ENCODE data around the gene NCAPD3. TPM values are rescaled to one million over a fixed set of nuclear protein-coding genes. Genes with fewer than 3 reads are reported as not detected.
"Not testable (repeated sequence)": the region's sequence is repeated elsewhere in the genome, so short reads cannot be mapped to it uniquely, and the experiment has no call there.

The NCAPD3 gene
- total RNA-seq, 1 donor from 2014 or later = 11.3 TPM

DNA sequence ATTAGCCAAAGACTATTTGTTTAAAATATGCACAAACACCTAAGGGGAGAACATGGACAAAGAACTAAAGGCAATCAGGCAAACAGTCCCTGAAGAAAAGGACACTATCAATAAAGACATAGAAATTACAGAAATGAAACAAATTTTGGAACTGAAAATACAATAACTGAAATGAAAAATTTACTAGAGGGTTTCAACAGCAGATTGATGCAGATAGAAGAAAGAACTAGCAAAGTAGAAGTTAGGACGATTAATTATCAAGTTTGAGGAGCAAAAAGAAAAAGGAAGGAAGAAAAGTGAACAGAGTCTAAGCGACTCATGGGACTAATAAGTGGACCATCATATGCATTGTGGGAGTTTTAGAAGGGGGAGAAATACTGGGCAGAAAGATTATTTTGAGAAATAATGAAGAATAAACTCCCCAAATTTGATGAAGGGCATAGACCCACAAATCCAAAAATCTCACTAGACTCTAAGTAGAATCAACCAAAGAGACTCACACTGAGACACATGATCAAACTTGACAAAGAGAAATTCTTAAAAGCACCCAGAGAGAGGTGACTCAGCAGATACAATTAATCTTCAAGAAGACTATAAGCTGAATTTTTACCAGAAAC lies 92.0 kb downstream of the NCAPD3 start:
- DNase-seq (ENCODE audit: low read depth) = no peak

DNA sequence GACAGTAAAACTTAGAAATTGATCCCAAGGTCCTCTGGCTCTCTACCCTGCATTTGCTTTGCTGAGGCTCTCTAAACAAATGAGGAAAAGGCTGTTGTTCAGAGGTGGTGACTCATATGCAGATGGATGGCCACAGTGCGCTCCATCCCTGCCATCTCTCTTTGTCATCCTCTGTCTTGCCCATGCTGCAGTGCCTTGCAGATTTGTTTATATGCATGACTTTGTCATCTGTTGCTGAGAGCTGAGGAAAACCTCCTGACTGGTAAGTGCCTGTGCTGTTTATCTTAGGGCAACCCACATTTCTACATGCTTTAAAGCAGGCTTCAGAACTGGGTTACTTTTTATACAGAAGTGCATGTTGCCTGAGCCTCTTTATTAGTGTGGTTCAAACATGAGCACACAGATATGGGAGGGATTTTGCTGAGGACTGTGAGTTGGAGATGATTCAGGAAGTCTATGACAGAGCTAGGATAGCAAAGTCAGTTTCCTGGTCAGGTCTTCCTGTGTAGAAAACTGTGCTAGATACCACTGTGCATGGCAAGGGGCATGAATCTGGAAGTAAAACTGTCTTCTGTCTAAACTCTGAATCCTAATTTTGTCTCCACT lies 97.4 kb downstream of the NCAPD3 start:
- peak; percentile 7 for DNase-seq (ENCODE audit: low read depth)

DNA sequence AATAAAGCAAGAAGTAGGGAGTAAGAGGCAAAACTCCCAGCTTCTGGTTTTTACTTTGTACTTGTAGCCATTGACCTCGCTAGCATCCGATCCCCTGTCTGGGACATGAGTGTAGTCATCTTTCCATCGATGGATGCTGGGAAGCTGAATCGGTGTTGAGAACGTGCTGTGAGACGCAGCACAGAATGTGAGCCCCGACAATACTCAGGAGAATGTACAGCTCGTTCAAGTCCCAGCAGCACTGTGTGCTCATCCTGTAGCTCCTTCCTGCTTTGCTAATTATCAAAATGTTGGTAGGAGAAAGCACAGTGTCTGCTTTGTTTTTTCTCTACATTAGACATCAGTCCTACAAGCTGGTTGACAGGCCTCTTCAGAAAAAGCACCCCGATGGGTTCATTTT lies 98.3 kb downstream of the NCAPD3 start:
- no peak for DNase-seq (ENCODE audit: low read depth)

DNA sequence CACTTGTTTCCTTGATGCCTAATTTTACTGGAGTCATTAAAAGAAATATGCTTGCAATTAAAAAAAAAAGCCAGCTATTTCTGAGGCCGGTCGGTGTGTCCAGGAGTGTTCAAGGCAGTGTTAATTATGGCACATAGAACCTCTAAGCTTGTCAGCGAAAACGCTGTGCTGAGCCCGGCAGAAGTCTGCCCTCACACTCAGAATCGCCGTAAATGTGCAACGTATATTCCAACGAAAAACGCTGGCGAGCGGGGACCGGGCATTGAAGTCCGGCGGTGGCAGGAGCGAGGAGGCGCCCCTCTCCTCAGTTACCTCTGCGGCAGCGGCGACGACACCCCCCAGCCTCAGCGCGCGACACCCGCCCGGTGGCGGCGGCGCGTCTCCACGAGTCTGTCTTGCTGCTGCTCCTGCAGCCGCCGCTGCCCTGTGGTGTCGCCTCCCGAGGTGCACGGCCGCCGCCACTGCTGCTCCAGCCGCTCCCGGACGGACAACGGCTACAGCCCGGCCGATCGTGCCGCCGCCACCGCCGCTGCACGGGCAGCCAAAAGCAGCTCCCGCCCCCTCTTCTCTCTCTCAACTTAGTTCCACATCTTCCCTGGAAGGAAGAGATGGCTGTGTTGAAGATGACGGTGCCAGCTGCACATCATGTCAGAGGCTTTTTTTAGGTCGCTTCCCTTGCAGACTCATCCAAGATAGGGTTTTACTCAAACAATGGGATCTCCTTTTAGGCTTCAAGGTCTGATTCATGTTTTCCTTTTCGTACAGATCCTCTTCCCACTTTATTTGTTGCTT lies 98.9 kb downstream of the NCAPD3 start:
- no peak for DNase-seq (ENCODE audit: low read depth)

DNA sequence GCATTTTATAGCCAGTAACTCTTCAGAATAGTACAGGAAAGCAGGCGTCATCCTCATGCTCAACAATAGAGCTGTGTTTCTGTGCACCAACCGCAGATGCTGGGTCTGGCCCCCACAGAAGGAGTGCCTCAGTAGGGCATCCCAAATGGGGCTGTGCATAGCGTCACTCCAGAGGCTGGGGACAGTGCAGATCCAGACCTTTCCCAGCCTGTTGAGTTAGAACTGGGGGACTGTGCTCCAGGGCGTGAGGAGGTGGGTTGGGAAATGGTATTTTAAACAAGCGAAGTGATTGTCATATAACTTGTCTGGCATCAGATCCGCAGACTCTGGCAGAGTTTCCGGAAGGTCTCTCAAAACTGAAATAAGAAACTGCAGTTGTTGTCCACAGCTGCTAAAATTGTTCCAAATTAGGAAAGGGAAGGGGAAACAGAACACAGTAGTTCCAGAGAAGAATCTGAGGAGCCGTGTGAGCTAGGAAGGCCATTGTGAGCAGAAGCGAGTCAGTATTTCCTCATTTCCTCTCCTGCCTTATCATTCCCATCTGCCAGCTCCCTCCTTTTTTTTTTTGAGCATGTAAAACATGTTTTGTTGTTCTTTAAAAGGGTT lies 102.7 kb downstream of the NCAPD3 start:
- DNase-seq (ENCODE audit: low read depth) = no peak

DNA sequence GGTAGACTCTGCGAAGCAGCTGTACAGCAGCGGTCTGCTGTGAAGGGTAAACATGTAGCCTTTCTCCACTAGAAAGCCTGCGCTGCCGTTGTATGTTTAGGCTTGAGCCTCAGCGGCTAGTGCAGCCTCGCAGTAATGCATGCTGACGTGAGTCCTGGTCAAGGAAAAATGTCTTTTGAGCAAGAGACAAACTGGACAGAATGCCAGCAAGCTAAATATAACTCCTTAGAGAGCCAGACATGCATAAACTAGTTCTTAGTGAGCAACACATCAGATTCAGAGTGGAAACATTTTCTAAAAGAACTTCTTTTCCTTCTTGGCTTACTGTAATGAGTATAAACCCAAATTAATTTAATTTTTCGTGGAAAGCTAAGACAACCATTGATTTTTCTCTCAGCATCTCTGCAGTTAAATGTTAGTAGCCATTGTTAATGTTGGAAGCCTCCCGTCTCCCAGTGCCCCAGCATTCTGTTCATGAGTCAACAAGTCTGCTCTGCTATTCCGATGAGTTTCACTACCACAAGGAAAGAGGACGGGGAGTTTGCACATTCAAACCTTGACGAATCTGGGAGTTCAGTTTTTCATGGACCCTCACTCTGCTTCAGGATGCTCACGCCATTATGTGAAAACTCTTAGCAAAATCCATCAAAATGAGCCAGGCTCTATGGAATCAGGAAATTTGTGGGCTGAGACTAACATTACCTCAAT lies 103.5 kb downstream of the NCAPD3 start:
- DNase-seq (ENCODE audit: low read depth) = no peak

DNA sequence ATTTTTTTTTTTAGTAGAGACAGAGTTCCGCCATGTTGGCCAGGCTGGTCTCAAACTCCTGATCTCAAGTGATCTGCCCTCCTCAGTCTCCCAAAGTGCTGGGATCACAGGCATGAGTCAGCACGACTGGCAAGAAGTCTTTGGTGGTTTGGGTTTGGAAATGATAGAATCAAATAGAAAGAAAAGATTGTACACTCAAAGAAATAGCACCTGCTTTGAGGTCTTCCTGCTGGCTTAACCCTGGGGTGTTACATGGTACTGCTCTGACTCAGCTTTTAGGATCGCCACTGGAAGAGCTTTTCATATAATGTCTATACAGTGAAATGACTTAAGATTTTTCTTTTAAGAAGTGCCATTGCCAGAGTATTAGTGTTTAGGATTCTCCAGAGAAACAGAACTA lies 104.7 kb downstream of the NCAPD3 start:
- DNase-seq (ENCODE audit: low read depth) = no peak

DNA sequence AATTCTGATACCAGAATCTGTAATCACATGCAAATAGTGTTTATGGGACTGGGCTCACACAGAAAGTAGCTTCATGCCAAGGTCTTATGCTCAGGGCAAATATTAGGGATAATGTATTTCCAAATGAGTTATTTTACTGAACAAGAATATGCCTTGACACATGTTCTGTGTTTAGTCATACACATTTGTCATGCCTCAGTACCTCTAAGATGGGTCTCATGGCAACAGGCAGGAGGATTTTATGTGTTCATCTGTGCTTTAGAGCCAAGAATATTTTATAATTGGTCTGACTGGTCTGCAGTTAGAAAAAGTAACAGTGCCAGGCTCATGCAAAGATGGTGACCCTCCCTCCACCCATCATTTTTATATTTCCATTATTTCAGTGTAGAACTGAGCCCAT lies 105.8 kb downstream of the NCAPD3 start:
- peak; percentile 13 for DNase-seq (ENCODE audit: low read depth)

DNA sequence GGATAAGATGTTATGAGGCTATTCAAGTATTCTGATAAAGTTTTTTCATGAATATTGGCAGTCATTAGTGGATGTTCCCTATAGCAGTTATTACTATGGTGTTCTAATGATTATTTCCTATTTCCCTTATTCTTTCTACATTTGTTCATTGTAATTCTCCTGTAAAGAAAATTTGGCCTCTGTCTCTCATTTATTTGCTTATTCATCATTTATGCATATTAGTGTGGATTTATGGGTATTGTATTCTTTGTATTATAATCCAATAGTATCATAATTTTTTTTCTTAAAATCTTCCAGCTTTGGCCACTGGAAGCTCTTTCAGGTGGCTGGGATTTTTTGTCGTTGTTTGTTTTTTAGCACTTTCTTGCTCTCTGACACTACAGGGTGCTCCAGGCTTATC lies 107.6 kb downstream of the NCAPD3 start:
- DNase-seq (ENCODE audit: low read depth) = no peak

DNA sequence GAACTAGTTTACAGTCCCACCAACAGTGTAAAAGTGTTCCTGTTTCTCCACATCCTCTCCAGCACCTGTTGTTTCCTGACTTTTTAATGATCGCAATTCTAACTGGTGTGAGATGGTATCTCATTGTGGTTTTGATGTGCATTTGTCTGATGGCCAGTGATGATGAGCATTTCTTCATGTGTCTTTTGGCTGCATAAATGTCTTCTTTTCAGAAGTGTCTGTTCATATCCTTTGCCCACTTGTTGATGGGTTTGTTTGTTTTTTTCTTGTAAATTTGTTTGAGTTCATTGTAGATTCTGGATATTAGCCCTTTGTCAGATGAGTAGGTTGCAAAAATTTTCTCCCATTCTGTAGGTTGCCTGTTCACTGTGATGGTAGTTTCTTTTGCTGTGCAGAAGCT lies 110.0 kb downstream of the NCAPD3 start:
- not testable (repeated sequence) for DNase-seq (ENCODE audit: low read depth)

DNA sequence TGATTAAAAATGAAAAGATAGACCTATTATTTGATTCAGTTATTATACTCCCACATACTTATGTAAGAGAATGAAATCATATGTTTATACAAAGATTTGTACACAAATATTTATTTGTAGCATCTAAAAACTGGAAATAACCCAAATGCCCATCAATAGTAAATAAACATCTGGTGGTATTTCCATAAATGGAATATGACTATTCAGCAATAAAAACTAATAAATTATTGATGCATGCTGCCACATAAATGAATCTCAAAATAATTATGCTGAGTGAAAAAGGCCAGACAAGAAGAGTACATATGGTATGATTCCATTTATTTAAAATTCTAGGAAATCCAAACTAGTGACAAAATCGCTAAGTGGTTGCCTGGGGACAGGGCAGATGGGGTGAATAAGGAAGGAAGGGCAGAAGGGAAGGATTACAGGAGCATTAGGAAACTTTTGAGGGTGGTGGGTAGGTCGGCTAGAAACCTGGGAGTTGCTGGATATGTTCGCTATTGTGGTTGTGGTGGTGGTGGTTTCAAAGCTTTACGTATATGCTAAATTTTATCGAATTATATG lies 113.4 kb downstream of the NCAPD3 start:
- no peak for DNase-seq (ENCODE audit: low read depth)

Other genes starting within 250 kb of the NCAPD3 start
- 5.6 and 23.3 TPM in 2 replicates for gene JAM3, start 154.9 kb downstream of the NCAPD3 start, total RNA-seq
- gene VPS26B, start 704 bp upstream of the NCAPD3 start, total RNA-seq = 17.7 and 46.0 TPM in 2 replicates
- 75.2 and 101 TPM in 2 replicates for gene THYN1, start 29.4 kb upstream of the NCAPD3 start, total RNA-seq
- gene ACAD8, start 29.6 kb upstream of the NCAPD3 start, total RNA-seq = 22.2 and 31.2 TPM in 2 replicates
- not detected in 2 replicates for gene GLB1L3, start 52.4 kb upstream of the NCAPD3 start, total RNA-seq
- gene GLB1L2, start 108.0 kb upstream of the NCAPD3 start, total RNA-seq = 4.2 and 4.3 TPM in 2 replicates
- under 0.01 and 0.10 TPM in 2 replicates for gene B3GAT1, start 188.3 kb upstream of the NCAPD3 start, total RNA-seq

Data from renal cortical epithelial cell (primary cell).